SU-DHL-6 (cell line): ENCODE results near the gene NME1.

Experiments
- EZH2phosphoT487 ChIP-seq: fragments of 200-600 bp; sonication (generic), shearing (Covaris generic); conservative IDR thresholded peaks from 2 replicates; pipeline ENCODE4 v1.6.1; 2018; ENCODE audit warnings: mild to moderate bottlenecking, antibody characterized with exemption, low read length, moderate library complexity, mixed read lengths
- TF ChIP-seq, protein P1 (sequence below): fragments of 200-600 bp; sonication (generic); IDR thresholded peaks from one replicate; pipeline ENCODE4 v1.5.1; 2017; ENCODE audit warnings: antibody characterized with exemption, mild to moderate bottlenecking, low read length, moderate library complexity; ENCODE audit not compliant: insufficient read depth, poor library complexity, severe bottlenecking

DNA sequence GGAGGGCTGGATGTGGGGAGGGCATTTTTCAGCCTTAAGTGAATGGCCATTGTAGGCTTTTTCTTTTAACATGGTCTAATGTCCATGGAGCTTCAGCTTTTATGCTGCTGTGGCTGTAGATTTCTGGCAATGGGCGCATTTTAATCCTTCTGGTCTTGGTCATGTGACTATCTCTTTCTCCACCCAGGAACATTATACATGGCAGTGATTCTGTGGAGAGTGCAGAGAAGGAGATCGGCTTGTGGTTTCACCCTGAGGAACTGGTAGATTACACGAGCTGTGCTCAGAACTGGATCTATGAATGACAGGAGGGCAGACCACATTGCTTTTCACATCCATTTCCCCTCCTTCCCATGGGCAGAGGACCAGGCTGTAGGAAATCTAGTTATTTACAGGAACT is 8.2 kb downstream of the NME1 start:
- TF ChIP-seq, protein P1, sequence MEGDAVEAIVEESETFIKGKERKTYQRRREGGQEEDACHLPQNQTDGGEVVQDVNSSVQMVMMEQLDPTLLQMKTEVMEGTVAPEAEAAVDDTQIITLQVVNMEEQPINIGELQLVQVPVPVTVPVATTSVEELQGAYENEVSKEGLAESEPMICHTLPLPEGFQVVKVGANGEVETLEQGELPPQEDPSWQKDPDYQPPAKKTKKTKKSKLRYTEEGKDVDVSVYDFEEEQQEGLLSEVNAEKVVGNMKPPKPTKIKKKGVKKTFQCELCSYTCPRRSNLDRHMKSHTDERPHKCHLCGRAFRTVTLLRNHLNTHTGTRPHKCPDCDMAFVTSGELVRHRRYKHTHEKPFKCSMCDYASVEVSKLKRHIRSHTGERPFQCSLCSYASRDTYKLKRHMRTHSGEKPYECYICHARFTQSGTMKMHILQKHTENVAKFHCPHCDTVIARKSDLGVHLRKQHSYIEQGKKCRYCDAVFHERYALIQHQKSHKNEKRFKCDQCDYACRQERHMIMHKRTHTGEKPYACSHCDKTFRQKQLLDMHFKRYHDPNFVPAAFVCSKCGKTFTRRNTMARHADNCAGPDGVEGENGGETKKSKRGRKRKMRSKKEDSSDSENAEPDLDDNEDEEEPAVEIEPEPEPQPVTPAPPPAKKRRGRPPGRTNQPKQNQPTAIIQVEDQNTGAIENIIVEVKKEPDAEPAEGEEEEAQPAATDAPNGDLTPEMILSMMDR: no peak
- TF ChIP-seq EZH2phosphoT487: no peak
